T-helper 1 cell treated with Interleukin-12 subunit alpha and Interleukin-12 subunit beta and Interleukin-4 antibody, amounts not matched to agents 30 μg/mL and 1 μg/mL, for 36 hours (primary cell): ENCODE data around the gene PHF21B.
"Not testable (repeated sequence)": the region's sequence is repeated elsewhere in the genome, so short reads cannot be mapped to it uniquely, and the experiment has no call there.

Source experiments
- H3K27ac Mint-ChIP-seq: one replicate; pipeline ENCODE4 v1.8.0; 2021; ENCODE audit warnings: mild to moderate bottlenecking, mixed read lengths
- H3K27me3 Mint-ChIP-seq: one replicate; pipeline ENCODE4 v1.8.0; 2021; ENCODE audit warnings: low read depth, mixed read lengths
- H3K36me3 Mint-ChIP-seq: one replicate; pipeline ENCODE4 v1.8.0; 2021; ENCODE audit warnings: low read depth, mixed read lengths
- H3K4me1 Mint-ChIP-seq: one replicate; pipeline ENCODE4 v1.8.0; 2021; ENCODE audit warnings: low read depth, mixed read lengths
- H3K4me3 Mint-ChIP-seq: one replicate; pipeline ENCODE4 v1.8.0; 2021; ENCODE audit warnings: mild to moderate bottlenecking, moderate library complexity, mixed read lengths
- H3K9me3 Mint-ChIP-seq: one replicate; pipeline ENCODE4 v1.8.0; 2021; ENCODE audit warnings: mixed read lengths

Gene PHF21B

GRCh38 chr22:44878483-44879300 is 131.1 kb downstream of the PHF21B start:
- H3K4me1 Mint-ChIP-seq: no peaks in the 10 kb centered on the region
- H3K27me3 Mint-ChIP-seq: no peaks in the 10 kb centered on the region
- peaks cover 5% of the 10 kb centered on the region for H3K9me3 Mint-ChIP-seq
- H3K36me3 Mint-ChIP-seq: no peaks in the 10 kb centered on the region
- no peak overlapping the region for H3K4me3 Mint-ChIP-seq
- H3K27ac Mint-ChIP-seq: no peak overlapping the region

GRCh38 chr22:44876921-44877320 is 132.9 kb downstream of the PHF21B start:
- Mint-ChIP-seq H3K36me3 (no peaks in the 10 kb centered on the region), H3K9me3 (peaks cover 6% of the 10 kb centered on the region), H3K27me3 (no peaks in the 10 kb centered on the region), H3K27ac (no peak overlapping the region), H3K4me3 (no peak overlapping the region), H3K4me1 (no peaks in the 10 kb centered on the region)

- Mint-ChIP-seq H3K4me1 (peaks cover 3% of the 10 kb centered on the region), H3K36me3 (no peaks in the 10 kb centered on the region), H3K9me3 (peaks cover 12% of the 10 kb centered on the region), H3K27ac (no peak overlapping the region), H3K4me3 (no peak overlapping the region), H3K27me3 (no peaks in the 10 kb centered on the region)
Observed at GRCh38 chr22:44871782-44872181, 138.0 kb downstream of the PHF21B start.

- Mint-ChIP-seq H3K4me3 (no peak overlapping the region), H3K36me3 (no peaks in the 10 kb centered on the region), H3K27me3 (no peaks in the 10 kb centered on the region), H3K9me3 (peaks cover 8% of the 10 kb centered on the region), H3K4me1 (peaks cover 3% of the 10 kb centered on the region), H3K27ac (no peak overlapping the region)
Observed at GRCh38 chr22:44870021-44870420, 139.8 kb downstream of the PHF21B start.

- Mint-ChIP-seq H3K4me3 (no peak overlapping the region), H3K4me1 (peaks cover 3% of the 10 kb centered on the region), H3K27ac (no peak overlapping the region), H3K27me3 (no peaks in the 10 kb centered on the region), H3K9me3 (peaks cover 8% of the 10 kb centered on the region), H3K36me3 (no peaks in the 10 kb centered on the region)
Observed at GRCh38 chr22:44869196-44869595, 140.6 kb downstream of the PHF21B start.

GRCh38 chr22:44865193-44866057 is 144.4 kb downstream of the PHF21B start:
- Mint-ChIP-seq H3K9me3 (no peaks in the 10 kb centered on the region), H3K27me3 (no peaks in the 10 kb centered on the region), H3K27ac (no peak overlapping the region), H3K4me3 (no peak overlapping the region), H3K36me3 (no peaks in the 10 kb centered on the region), H3K4me1 (peaks cover 3% of the 10 kb centered on the region)

GRCh38 chr22:44862981-44863860 is 146.6 kb downstream of the PHF21B start:
- no peaks in the 10 kb centered on the region for H3K4me1 Mint-ChIP-seq
- H3K27ac Mint-ChIP-seq: no peak overlapping the region
- no peaks in the 10 kb centered on the region for H3K9me3 Mint-ChIP-seq
- H3K27me3 Mint-ChIP-seq: no peaks in the 10 kb centered on the region
- H3K4me3 Mint-ChIP-seq: no peak overlapping the region
- H3K36me3 Mint-ChIP-seq: no peaks in the 10 kb centered on the region

GRCh38 chr22:44862281-44862680 is 147.5 kb downstream of the PHF21B start:
- H3K9me3 Mint-ChIP-seq: no peaks in the 10 kb centered on the region
- no peak overlapping the region for H3K27ac Mint-ChIP-seq
- no peak overlapping the region for H3K4me3 Mint-ChIP-seq
- H3K4me1 Mint-ChIP-seq: no peaks in the 10 kb centered on the region
- no peaks in the 10 kb centered on the region for H3K27me3 Mint-ChIP-seq
- no peaks in the 10 kb centered on the region for H3K36me3 Mint-ChIP-seq

GRCh38 chr22:44861245-44861644 is 148.6 kb downstream of the PHF21B start:
- Mint-ChIP-seq H3K9me3 (no peaks in the 10 kb centered on the region), H3K36me3 (no peaks in the 10 kb centered on the region), H3K4me3 (no peak overlapping the region), H3K4me1 (no peaks in the 10 kb centered on the region), H3K27ac (no peak overlapping the region), H3K27me3 (no peaks in the 10 kb centered on the region)

- Mint-ChIP-seq H3K27me3 (no peaks in the 10 kb centered on the region), H3K9me3 (no peaks in the 10 kb centered on the region), H3K36me3 (no peaks in the 10 kb centered on the region)
Observed at GRCh38 chr22:44860311-44860710, 149.5 kb downstream of the PHF21B start.

GRCh38 chr22:44859641-44860040 is 150.2 kb downstream of the PHF21B start:
- Mint-ChIP-seq H3K36me3 (no peaks in the 10 kb centered on the region), H3K27me3 (no peaks in the 10 kb centered on the region), H3K27ac (no peak overlapping the region), H3K4me1 (no peaks in the 10 kb centered on the region), H3K4me3 (no peak overlapping the region), H3K9me3 (no peaks in the 10 kb centered on the region)

More at GRCh38 chr22:44860311-44860710, 149.5 kb downstream of the PHF21B start:
- H3K4me1 Mint-ChIP-seq: no peaks in the 10 kb centered on the region
- no peak overlapping the region for H3K27ac Mint-ChIP-seq
- H3K4me3 Mint-ChIP-seq: no peak overlapping the region

GRCh38 chr22:44858819-44859218 is 151.0 kb downstream of the PHF21B start:
- not testable (repeated sequence) for H3K27ac Mint-ChIP-seq, H3K27me3 Mint-ChIP-seq, H3K9me3 Mint-ChIP-seq, H3K4me3 Mint-ChIP-seq, H3K36me3 Mint-ChIP-seq, H3K4me1 Mint-ChIP-seq

- Mint-ChIP-seq H3K27ac (no peak overlapping the region), H3K36me3 (no peaks in the 10 kb centered on the region), H3K4me1 (peaks cover 1% of the 10 kb centered on the region), H3K9me3 (no peaks in the 10 kb centered on the region), H3K27me3 (no peaks in the 10 kb centered on the region), H3K4me3 (no peak overlapping the region)
Observed at GRCh38 chr22:44855855-44856254, 153.9 kb downstream of the PHF21B start.

- H3K4me3 Mint-ChIP-seq, H3K27ac Mint-ChIP-seq, H3K27me3 Mint-ChIP-seq, H3K36me3 Mint-ChIP-seq, H3K4me1 Mint-ChIP-seq, H3K9me3 Mint-ChIP-seq: not testable (repeated sequence)
Observed at GRCh38 chr22:44854641-44855040, 155.2 kb downstream of the PHF21B start.
